A673 (cell line): ENCODE data around the gene OR2F2. TPM values are rescaled to one million over a fixed set of nuclear protein-coding genes. Genes with fewer than 3 reads are reported as not detected.

Experiments used
- BruUV-seq: library from RNA; stranded (reverse); fragments of 400-500 nt; replicated peaks from 2 replicates; lab custom pipeline; 2021; lab: Mats Ljungman, UMichigan
- CTCF ChIA-PET: fragments of 300-600 bp; sonication (Branson Sonifier 250); formaldehyde crosslinking; loops from one replicate; lab custom pipeline; 2022; ENCODE audit warnings: antibody characterized with exemption; lab: Charles Lee
- POLR2A ChIA-PET: fragments of 300-600 bp; sonication (Branson Sonifier 250); formaldehyde crosslinking; loops from one replicate; lab custom pipeline; 2022; ENCODE audit warnings: antibody characterized with exemption; ENCODE audit not compliant: low non-redundant PET; lab: Charles Lee
- DNase-seq: peaks from one replicate; pipeline ENCODE4 v3.0.0-alpha.2; 2015; ENCODE audit warnings: low spot score
- H3K27ac ChIP-seq: fragments of 200-600 bp; sonication (generic); 2 replicates; pipeline ENCODE4 v1.5.1; 2016; ENCODE audit warnings: mixed run types, low read depth, mild to moderate bottlenecking, mixed read lengths, antibody characterized with exemption, low read length; ENCODE audit not compliant: poor library complexity, severe bottlenecking
- H3K27me3 ChIP-seq: fragments of 200-600 bp; sonication (generic); replicated peaks from 2 replicates; pipeline ENCODE4 v1.6.1; 2017; ENCODE audit warnings: mixed run types, low read depth, mild to moderate bottlenecking, mixed read lengths, antibody characterized with exemption, low read length; ENCODE audit not compliant: insufficient read depth, poor library complexity
- H3K36me3 ChIP-seq: fragments of 200-600 bp; sonication (generic); 2 replicates; pipeline ENCODE4 v1.6.1; 2016; ENCODE audit warnings: mixed run types, mild to moderate bottlenecking, mixed read lengths, antibody characterized with exemption, low read length; ENCODE audit not compliant: insufficient read depth, poor library complexity, severe bottlenecking
- H3K4me1 ChIP-seq: fragments of 200-600 bp; sonication (generic); 2 replicates; pipeline ENCODE4 v1.6.1; 2017; ENCODE audit warnings: mixed run types, mild to moderate bottlenecking, mixed read lengths, antibody characterized with exemption, low read length; ENCODE audit not compliant: insufficient read depth, poor library complexity, severe bottlenecking
- H3K4me3 ChIP-seq: fragments of 200-600 bp; sonication (generic); 2 replicates; pipeline ENCODE4 v1.5.1; 2016; ENCODE audit warnings: low read depth, mixed run types, mild to moderate bottlenecking, mixed read lengths, low read length; ENCODE audit not compliant: poor library complexity, severe bottlenecking
- H3K9me3 ChIP-seq: fragments of 200-600 bp; sonication (generic); 2 replicates; pipeline ENCODE4 v1.6.1; 2016; ENCODE audit warnings: mixed run types, low read depth, mild to moderate bottlenecking, mixed read lengths, antibody characterized with exemption, low read length; ENCODE audit not compliant: poor library complexity, severe bottlenecking
- CTCF ChIP-seq: fragments of 300-800, 200-600 bp; sonication (generic); conservative IDR thresholded peaks from 2 replicates; pipeline ENCODE4 v1.5.1; 2017; ENCODE audit warnings: low read depth, mild to moderate bottlenecking, antibody characterized with exemption, low read length, moderate library complexity, mixed read lengths
- EZH2 ChIP-seq: fragments of 200-600 bp; sonication (generic); IDR thresholded peaks from 2 replicates; pipeline ENCODE4 v1.6.1; 2017; ENCODE audit warnings: borderline replicate concordance, low read depth, mild to moderate bottlenecking, mixed read lengths, antibody characterized with exemption, low read length; ENCODE audit not compliant: poor library complexity, severe bottlenecking
- intact Hi-C: fragments of 100-400 bp; cut with micrococcal nuclease; formaldehyde crosslinking; loops from one replicate; pipeline ENCODE4 v1.10.0; 2022; ENCODE audit not compliant: unreplicated experiment
- total RNA-seq: library from RNA; stranded (reverse); gene quantifications from 2 replicates; pipeline ENCODE4 v1.2.3, GENCODE V29; 2021

The OR2F2 gene
- total RNA-seq, 1 experiment from 2014 or later, result not detected

- TF ChIP-seq CTCF (no peak), EZH2 (no peak)
Observed at GRCh38 chr7:143910473-143911248, 24.4 kb upstream of the OR2F2 start.

GRCh38 chr7:143913945-143914615 lies 21.0 kb upstream of the OR2F2 start:
- no peak for DNase-seq
- intact Hi-C loops, result no loop called here
- Histone ChIP-seq H3K9me3 (no peaks in the 10 kb centered on the region), H3K4me1 (no peaks in the 10 kb centered on the region), H3K27ac (no peak overlapping the region), H3K4me3 (no peak overlapping the region), H3K27me3 (peaks cover 13% of the 10 kb centered on the region), H3K36me3 (no peaks in the 10 kb centered on the region)
- POLR2A ChIA-PET, result no interaction called here
- BruUV-seq, result no TSS peak
- TF ChIP-seq CTCF, result no peak
- TF ChIP-seq EZH2, result no peak
- CTCF ChIA-PET, result no interaction called here

More at GRCh38 chr7:143910473-143911248, 24.4 kb upstream of the OR2F2 start:
- ChIA-PET CTCF (no interaction called here), POLR2A (no interaction called here)
- no peak overlapping the region for H3K27ac ChIP-seq
- no peaks in the 10 kb centered on the region for H3K4me1 ChIP-seq
- BruUV-seq, result no TSS peak
- H3K4me3 ChIP-seq, result no peak overlapping the region
- H3K36me3 ChIP-seq, result no peaks in the 10 kb centered on the region
- H3K27me3 ChIP-seq, result peaks cover 15% of the 10 kb centered on the region
- H3K9me3 ChIP-seq, result no peaks in the 10 kb centered on the region
- intact Hi-C loops, result no loop called here
- DNase-seq, result no peak

- ChIA-PET POLR2A (no interaction called here), CTCF (no interaction called here)
- Histone ChIP-seq H3K9me3 (no peaks in the 10 kb centered on the region), H3K36me3 (no peaks in the 10 kb centered on the region), H3K27me3 (peaks cover 13% of the 10 kb centered on the region), H3K4me1 (no peaks in the 10 kb centered on the region), H3K27ac (no peak overlapping the region), H3K4me3 (no peak overlapping the region)
- TF ChIP-seq CTCF, result no peak
- intact Hi-C loops, result no loop called here
- DNase-seq, result no peak
- no TSS peak for BruUV-seq
Observed at GRCh38 chr7:143914938-143915652, 19.9 kb upstream of the OR2F2 start.
